PC-9 (cell line): ENCODE data around the gene CFAP54.

Experiments used
- CTCF ChIP-seq: fragments of 200-600 bp; sonication (generic); conservative IDR thresholded peaks from 2 replicates; pipeline ENCODE4 v1.6.1; 2017; ENCODE audit warnings: mixed run types, antibody characterized with exemption, mild to moderate bottlenecking, moderate library complexity
- EZH2 ChIP-seq: fragments of 200-600 bp; sonication (generic); IDR thresholded peaks from 2 replicates; pipeline ENCODE4 v1.8.0; 2017; ENCODE audit warnings: antibody characterized with exemption, low read depth

- TF ChIP-seq CTCF: no peak
- no peak for TF ChIP-seq EZH2
Observed at GRCh38 chr12:96866801-96867590, 377.6 kb downstream of the CFAP54 start.
